Measurements from ENCODE around the gene IGFBP4. TPM values are rescaled to one million over a fixed set of nuclear protein-coding genes. Genes with fewer than 3 reads are reported as not detected.

IGFBP4 gene
- total and polyA plus RNA-seq, 2 of the 13 experiments (the other 11 are each of a cell fraction or from before 2014, with no cell fraction given): 4.1 to 49.0 TPM

GRCh38 chr17:40461732-40462342 is 18.6 kb downstream of the IGFBP4 start (continued):
- TF ChIP-seq SOX13 (IDR thresholded peaks at IDR 0.05) (no peak), SOX13 (CRISPR knock-in tag; conservative IDR thresholded peaks at IDR 0.05 in 1 of 2, IDR thresholded peaks at IDR 0.05 in 1 of 2) (no peak), RBM22 (optimal IDR thresholded peaks at IDR 0.05; ENCODE audit: low read length) (no peak), ZNF777 (CRISPR knock-in tag; IDR thresholded peaks at IDR 0.05) (no peak), SNAI1 (CRISPR knock-in tag; IDR thresholded peaks at IDR 0.05; ENCODE audit: borderline replicate concordance) (no peak), RFXANK (CRISPR knock-in tag; IDR thresholded peaks at IDR 0.05) (no peak), MTA1 (CRISPR knock-in tag; IDR thresholded peaks at IDR 0.05; ENCODE audit: borderline replicate concordance) (no peak), ZMYM2 (CRISPR knock-in tag; IDR thresholded peaks at IDR 0.05) (no peak)

GRCh38 chr17:40462343-40463121 is 19.3 kb downstream of the IGFBP4 start:
- H3K4me1 ChIP-seq (ENCODE audit: insufficient read depth, low read length): peaks cover 51% of the 10 kb centered on the region
- in situ Hi-C loops (cut with HindIII; ENCODE audit: extremely low pct_ligation_motif_present, low pct_unique_long_range_greater_than_20kb): no loop called here
- ChIA-PET POLR2A (interaction anchor here (0.8 to 1.0 kb wide), 2 partner anchors 19 to 100 kb away, joined by 3 read pairs; partner anchors contain the start of gene IGFBP4), CTCF (ENCODE audit: low intra/inter-chr PET ratio, low total read pairs) (no interaction called here)
- H3K4me3 ChIP-seq (replicated peaks in 1 of 3; ENCODE audit: insufficient read depth in 1 of 3, low read depth in 2 of 3, low read length in 3 of 3): peak overlapping the region in 2 of 3 experiments; percentile 17 to 59; a peak in 4 of 6 replicates
- ATAC-seq (no peak; the same call in 1 of the 3 replicates), FAIRE-seq (no peak), DNase-seq (ENCODE audit: low spot score) (no peak)
- BruUV-seq (replicated peaks): no TSS peak
- H4K20me1 ChIP-seq (ENCODE audit: insufficient read depth, low read length): no peaks in the 10 kb centered on the region
- peak overlapping the region; percentile 71 for H3K4me2 ChIP-seq (ENCODE audit: low read depth, low read length)
- H3K27ac ChIP-seq (ENCODE audit: extremely low read length, insufficient read depth, low read length): no peak overlapping the region
- intact Hi-C loops (cut with micrococcal nuclease; ENCODE audit: unreplicated experiment): loop anchor here (2.0 kb wide), 1 partner anchor 20 kb away; the partner anchor contains the start of gene IGFBP4
- no peak overlapping the region for H2AFZ ChIP-seq (ENCODE audit: low read length)
- 46% methylated on average over 7 of the region's 9 CpGs for WGBS (ENCODE audit: low lambda C conversion rate)
- H3K27me3 ChIP-seq (ENCODE audit: control insufficient read depth in 1 of 2, insufficient read depth in 2 of 2, low read length in 2 of 2): peaks cover 3 to 28% of the 10 kb centered on the region in 2 experiments
- no peaks in the 10 kb centered on the region for H3K9me3 ChIP-seq (ENCODE audit: low read length)
- H3K9ac ChIP-seq (ENCODE audit: insufficient read depth, low read depth, low read length): peak overlapping the region; percentile 36
- H3K36me3 ChIP-seq (replicated peaks in 1 of 2; ENCODE audit: control insufficient read depth in 1 of 2, insufficient read depth in 2 of 2, low read length in 2 of 2): no peaks in the 10 kb centered on the region
- no peaks in the 10 kb centered on the region for H3K79me2 ChIP-seq (ENCODE audit: insufficient read depth, low read length)
- TF ChIP-seq ATF1 (CRISPR knock-in tag; IDR thresholded peaks at IDR 0.05): no peak
- TF ChIP-seq ZNF3 (CRISPR knock-in tag; IDR thresholded peaks at IDR 0.05): no peak
- TF ChIP-seq SP1 (IDR thresholded peaks at IDR 0.05): no peak
- no peak for TF ChIP-seq SP1 (CRISPR knock-in tag; IDR thresholded peaks at IDR 0.05)
- no peak for TF ChIP-seq ZNF362 (CRISPR knock-in tag; IDR thresholded peaks at IDR 0.05; ENCODE audit: borderline replicate concordance)
- TF ChIP-seq HMGXB4 (CRISPR knock-in tag; IDR thresholded peaks at IDR 0.05; ENCODE audit: borderline replicate concordance in 1 of 2, low read depth in 1 of 2): no peak
- no peak for TF ChIP-seq RELA (CRISPR knock-in tag; IDR thresholded peaks at IDR 0.05)
- no peak for TF ChIP-seq ZNF784 (CRISPR knock-in tag; IDR thresholded peaks at IDR 0.05; ENCODE audit: borderline replicate concordance)
- TF ChIP-seq TCF7 (IDR thresholded peaks at IDR 0.05; ENCODE audit: low read depth): no peak
- no peak for TF ChIP-seq ZNF468 (CRISPR knock-in tag; IDR thresholded peaks at IDR 0.05)
- no peak for TF ChIP-seq SOX6 (IDR thresholded peaks at IDR 0.05)
- TF ChIP-seq SOX6 (CRISPR knock-in tag; IDR thresholded peaks at IDR 0.05): no peak
- TF ChIP-seq MXD4 (CRISPR knock-in tag; IDR thresholded peaks at IDR 0.05): no peak

All from HepG2 (cell line).